D341Med (cell line): ENCODE results near the gene AICDA.
A peak's percentile ranks its signal among the peaks of the same experiment; 100 is the strongest.
"Not testable (repeated sequence)": the region's sequence is repeated elsewhere in the genome, so short reads cannot be mapped to it uniquely, and the experiment has no call there.

Source experiments
- DNase-seq: peaks from one replicate; pipeline ENCODE4 v3.0.0; 2012; ENCODE audit warnings: low spot score

Gene AICDA

GRCh38 chr12:8609061-8609570 is 3.5 kb downstream of the AICDA start:
- peak; percentile 53 for DNase-seq

GRCh38 chr12:8606890-8607289 is 5.8 kb downstream of the AICDA start:
- DNase-seq, result no peak

GRCh38 chr12:8605057-8605456 is 7.6 kb downstream of the AICDA start:
- DNase-seq, result no peak

GRCh38 chr12:8603856-8604255 is 8.8 kb downstream of the AICDA start:
- DNase-seq, result no peak

GRCh38 chr12:8603286-8603685 is 9.4 kb downstream of the AICDA start:
- DNase-seq, result no peak

- DNase-seq, result no peak
Measured at GRCh38 chr12:8596561-8596960, 16.1 kb downstream of the AICDA start.

GRCh38 chr12:8594072-8594471 is 18.6 kb downstream of the AICDA start:
- DNase-seq, result no peak

GRCh38 chr12:8593246-8593645 is 19.4 kb downstream of the AICDA start:
- no peak for DNase-seq

- no peak for DNase-seq
Measured at GRCh38 chr12:8590842-8591545, 21.7 kb downstream of the AICDA start.

- no peak for DNase-seq
Measured at GRCh38 chr12:8589679-8590078, 23.0 kb downstream of the AICDA start.

GRCh38 chr12:8584478-8584877 is 28.2 kb downstream of the AICDA start:
- DNase-seq, result not testable (repeated sequence)

GRCh38 chr12:8584004-8584403 is 28.7 kb downstream of the AICDA start:
- DNase-seq, result no peak

GRCh38 chr12:8581098-8581784 is 31.4 kb downstream of the AICDA start:
- no peak for DNase-seq

- no peak for DNase-seq
Measured at GRCh38 chr12:8577879-8578278, 34.8 kb downstream of the AICDA start.

GRCh38 chr12:8572507-8572906 is 40.2 kb downstream of the AICDA start:
- no peak for DNase-seq

- DNase-seq, result no peak
Measured at GRCh38 chr12:8566525-8566924, 46.1 kb downstream of the AICDA start.

- not testable (repeated sequence) for DNase-seq
Measured at GRCh38 chr12:8566052-8566451, 46.6 kb downstream of the AICDA start.

GRCh38 chr12:8564656-8565055 is 48.0 kb downstream of the AICDA start:
- no peak for DNase-seq

GRCh38 chr12:8563356-8563755 is 49.3 kb downstream of the AICDA start:
- no peak for DNase-seq

GRCh38 chr12:8562310-8562709 is 50.3 kb downstream of the AICDA start:
- no peak for DNase-seq

GRCh38 chr12:8561011-8561410 is 51.6 kb downstream of the AICDA start:
- DNase-seq, result no peak

- DNase-seq, result no peak
Measured at GRCh38 chr12:8559676-8560075, 53.0 kb downstream of the AICDA start.

- no peak for DNase-seq
Measured at GRCh38 chr12:8556531-8557097, 56.0 kb downstream of the AICDA start.
